Testis (tissue), 2 donors: ENCODE data around the gene GABRG2.

Experiments used
- POLR2A ChIP-seq: fragments of 450-650 bp; IDR thresholded peaks from one replicate; pipeline ENCODE4 v1.6.1; 2017; ENCODE audit warnings: antibody characterized with exemption, mild to moderate bottlenecking, moderate library complexity
- TF ChIP-seq, protein P1 (sequence below), 3 experiments: fragments of 450-650 bp in 2 of 3; fragments of 200-600 bp in 1 of 3; sonication (generic) in 1 of 3; IDR thresholded peaks; one replicate each; pipeline ENCODE4 v1.5.1; 2016 to 2019; ENCODE audit warnings: antibody characterized with exemption in 3 of 3, mild to moderate bottlenecking in 2 of 3, moderate library complexity in 1 of 3

GRCh38 chr5:162096448-162096847 lies 28.9 kb downstream of the GABRG2 start:
- no peak for TF ChIP-seq POLR2A
- TF ChIP-seq, protein P1, sequence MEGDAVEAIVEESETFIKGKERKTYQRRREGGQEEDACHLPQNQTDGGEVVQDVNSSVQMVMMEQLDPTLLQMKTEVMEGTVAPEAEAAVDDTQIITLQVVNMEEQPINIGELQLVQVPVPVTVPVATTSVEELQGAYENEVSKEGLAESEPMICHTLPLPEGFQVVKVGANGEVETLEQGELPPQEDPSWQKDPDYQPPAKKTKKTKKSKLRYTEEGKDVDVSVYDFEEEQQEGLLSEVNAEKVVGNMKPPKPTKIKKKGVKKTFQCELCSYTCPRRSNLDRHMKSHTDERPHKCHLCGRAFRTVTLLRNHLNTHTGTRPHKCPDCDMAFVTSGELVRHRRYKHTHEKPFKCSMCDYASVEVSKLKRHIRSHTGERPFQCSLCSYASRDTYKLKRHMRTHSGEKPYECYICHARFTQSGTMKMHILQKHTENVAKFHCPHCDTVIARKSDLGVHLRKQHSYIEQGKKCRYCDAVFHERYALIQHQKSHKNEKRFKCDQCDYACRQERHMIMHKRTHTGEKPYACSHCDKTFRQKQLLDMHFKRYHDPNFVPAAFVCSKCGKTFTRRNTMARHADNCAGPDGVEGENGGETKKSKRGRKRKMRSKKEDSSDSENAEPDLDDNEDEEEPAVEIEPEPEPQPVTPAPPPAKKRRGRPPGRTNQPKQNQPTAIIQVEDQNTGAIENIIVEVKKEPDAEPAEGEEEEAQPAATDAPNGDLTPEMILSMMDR (IDR thresholded peaks at IDR 0.05) = no peak
